PC-9 (cell line): ENCODE data around the gene NCAN. TPM values are rescaled to one million over a fixed set of nuclear protein-coding genes. Genes with fewer than 3 reads are reported as not detected.

ENCODE experiments used
- BruUV-seq: library from RNA; stranded (reverse); fragments of 400-500 nt; replicated peaks from 2 replicates; lab custom pipeline; 2021; lab: Mats Ljungman, UMichigan
- CTCF ChIA-PET: fragments of 300-600 bp; sonication (Branson Sonifier 250); formaldehyde crosslinking; loops from one replicate; lab custom pipeline; 2022; ENCODE audit warnings: antibody characterized with exemption; lab: Charles Lee
- POLR2A ChIA-PET: fragments of 300-600 bp; sonication (Branson Sonifier 250); formaldehyde crosslinking; loops from one replicate; lab custom pipeline; 2022; ENCODE audit warnings: antibody characterized with exemption; ENCODE audit not compliant: unreplicated experiment; lab: Charles Lee
- DNase-seq, 2 experiments: peaks; one replicate each; pipeline versions ENCODE4 v3.0.0 to v3.0.0-alpha.2; 2015 to 2022; ENCODE audit warnings: mixed read lengths in 1 of 2
- H2AFZ ChIP-seq: fragments of 200-600 bp; sonication (generic); 2 replicates; pipeline ENCODE4 v1.8.1; 2017; ENCODE audit warnings: antibody characterized with exemption
- H3F3A ChIP-seq: fragments of 200-600 bp; sonication (generic); 2 replicates; pipeline ENCODE4 v1.8.1; 2017; ENCODE audit warnings: antibody characterized with exemption, mild to moderate bottlenecking, low read depth; ENCODE audit not compliant: insufficient read depth
- H3K27ac ChIP-seq: fragments of 200-600 bp; sonication (generic); 2 replicates; pipeline ENCODE4 v1.6.1; 2016; ENCODE audit warnings: mixed run types
- H3K27me3 ChIP-seq: fragments of 200-600 bp; sonication (generic); 2 replicates; pipeline ENCODE4 v1.6.1; 2016; ENCODE audit warnings: low read depth, mixed run types; ENCODE audit not compliant: insufficient read depth
- H3K36me3 ChIP-seq: fragments of 200-600 bp; sonication (generic); 2 replicates; pipeline ENCODE4 v1.6.1; 2016; ENCODE audit warnings: low read depth, mixed run types
- H3K4me1 ChIP-seq: fragments of 200-600 bp; sonication (generic); replicated peaks from 2 replicates; pipeline ENCODE4 v1.6.1; 2016; ENCODE audit warnings: mixed run types; ENCODE audit not compliant: insufficient read depth
- H3K4me2 ChIP-seq: fragments of 200-600 bp; sonication (generic); 2 replicates; pipeline ENCODE4 v1.6.1; 2017; ENCODE audit warnings: mixed run types
- H3K4me3 ChIP-seq: fragments of 200-600 bp; sonication (generic); 2 replicates; pipeline ENCODE4 v1.6.1; 2016; ENCODE audit warnings: mixed run types
- H3K79me2 ChIP-seq: fragments of 200-600 bp; sonication (generic); 2 replicates; pipeline ENCODE4 v1.6.1; 2017; ENCODE audit warnings: low read depth, mixed run types
- H3K9me2 ChIP-seq: fragments of 200-600 bp; sonication (generic); 2 replicates; pipeline ENCODE4 v1.8.1; 2017; ENCODE audit warnings: mild to moderate bottlenecking; ENCODE audit not compliant: insufficient read depth
- H3K9me3 ChIP-seq: fragments of 200-600 bp; sonication (generic); 2 replicates; pipeline ENCODE4 v1.8.1; 2016; ENCODE audit warnings: low read depth; ENCODE audit not compliant: insufficient read depth
- H4K20me1 ChIP-seq: fragments of 200-600 bp; sonication (generic); 2 replicates; pipeline ENCODE4 v1.8.1; 2017; ENCODE audit not compliant: insufficient read depth
- EZH2 ChIP-seq: fragments of 200-600 bp; sonication (generic); IDR thresholded peaks from 2 replicates; pipeline ENCODE4 v1.8.0; 2017; ENCODE audit warnings: antibody characterized with exemption, low read depth
- intact Hi-C: fragments of 100-400 bp; cut with micrococcal nuclease; formaldehyde crosslinking; loops from one replicate; pipeline ENCODE4 v1.10.0; 2022; ENCODE audit not compliant: unreplicated experiment
- total RNA-seq: library from RNA; stranded (reverse); gene quantifications from 2 replicates; pipeline ENCODE4 v1.2.3, GENCODE V29; 2021
- TF ChIP-seq, protein P1 (sequence below): fragments of 200-600 bp; sonication (generic); conservative IDR thresholded peaks from 2 replicates; pipeline ENCODE4 v1.6.1; 2017; ENCODE audit warnings: mixed run types, antibody characterized with exemption, mild to moderate bottlenecking, moderate library complexity

Gene NCAN
- total RNA-seq, 1 experiment from 2014 or later = not detected

DNA sequence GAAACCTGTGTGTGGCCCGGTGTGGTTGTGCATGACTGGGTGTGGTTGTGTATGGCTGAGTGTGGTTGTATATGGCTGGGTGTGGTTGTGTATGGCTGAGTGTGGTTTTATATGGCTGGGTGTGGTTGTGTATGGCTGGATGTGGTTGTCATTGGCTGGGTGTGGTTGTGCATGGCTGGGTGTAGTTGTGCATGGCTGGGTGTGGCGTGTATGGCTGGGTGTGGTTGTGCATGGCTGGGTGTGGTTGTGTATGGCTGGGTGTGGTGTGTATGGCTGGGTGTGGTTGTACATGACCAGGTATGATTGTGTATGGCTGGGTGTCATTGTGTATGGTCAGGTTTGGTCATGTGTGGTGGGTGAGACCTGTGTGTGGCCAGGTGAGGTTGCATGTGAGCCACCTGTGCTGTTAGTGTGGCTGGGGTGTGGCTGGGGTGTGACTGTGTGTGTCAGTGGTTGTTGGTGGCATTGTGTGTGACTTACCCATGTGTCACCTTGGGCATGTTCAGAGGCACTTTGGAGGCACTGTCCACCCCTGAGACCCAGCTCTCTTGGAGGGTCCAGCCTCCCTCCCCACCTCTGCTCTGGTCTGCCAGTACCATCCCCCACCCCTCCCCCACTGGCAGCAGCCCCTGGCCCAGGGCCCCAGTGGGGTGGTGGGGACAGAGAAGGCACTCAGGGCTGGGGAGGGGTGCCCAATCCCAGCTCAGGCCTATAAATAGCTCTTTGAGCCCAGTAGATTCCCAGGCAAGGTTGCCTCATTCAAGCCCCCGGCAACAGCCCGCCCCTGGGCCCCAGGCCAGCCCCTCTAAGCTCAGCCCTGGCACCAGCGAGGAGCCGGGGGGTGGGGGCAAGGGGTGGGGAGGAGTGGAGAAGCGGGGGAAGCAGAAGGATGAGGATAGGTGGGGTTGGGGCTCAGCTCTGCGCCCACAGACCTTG lies 3.9 kb upstream of the NCAN start:
- Histone ChIP-seq H3K4me1 (no peaks in the 10 kb centered on the region), H3K4me2 (no peak overlapping the region), H3K79me2 (peaks cover 2% of the 10 kb centered on the region; the same call in 1 of the 2 replicates), H3F3A (no peaks in the 10 kb centered on the region), H2AFZ (no peak overlapping the region), H3K36me3 (no peaks in the 10 kb centered on the region), H3K9me2 (no peaks in the 10 kb centered on the region), H4K20me1 (no peaks in the 10 kb centered on the region), H3K27ac (no peak overlapping the region), H3K4me3 (no peak overlapping the region), H3K27me3 (peaks cover 22% of the 10 kb centered on the region; the same call in 1 of the 2 replicates), H3K9me3 (no peaks in the 10 kb centered on the region)
- ChIA-PET POLR2A (no interaction called here), CTCF (interaction anchor here (0.6 kb wide), 1 partner anchor 197 kb away, joined by 13 read pairs; the partner anchor contains the start of gene GATAD2A)
- TF ChIP-seq, protein P1, sequence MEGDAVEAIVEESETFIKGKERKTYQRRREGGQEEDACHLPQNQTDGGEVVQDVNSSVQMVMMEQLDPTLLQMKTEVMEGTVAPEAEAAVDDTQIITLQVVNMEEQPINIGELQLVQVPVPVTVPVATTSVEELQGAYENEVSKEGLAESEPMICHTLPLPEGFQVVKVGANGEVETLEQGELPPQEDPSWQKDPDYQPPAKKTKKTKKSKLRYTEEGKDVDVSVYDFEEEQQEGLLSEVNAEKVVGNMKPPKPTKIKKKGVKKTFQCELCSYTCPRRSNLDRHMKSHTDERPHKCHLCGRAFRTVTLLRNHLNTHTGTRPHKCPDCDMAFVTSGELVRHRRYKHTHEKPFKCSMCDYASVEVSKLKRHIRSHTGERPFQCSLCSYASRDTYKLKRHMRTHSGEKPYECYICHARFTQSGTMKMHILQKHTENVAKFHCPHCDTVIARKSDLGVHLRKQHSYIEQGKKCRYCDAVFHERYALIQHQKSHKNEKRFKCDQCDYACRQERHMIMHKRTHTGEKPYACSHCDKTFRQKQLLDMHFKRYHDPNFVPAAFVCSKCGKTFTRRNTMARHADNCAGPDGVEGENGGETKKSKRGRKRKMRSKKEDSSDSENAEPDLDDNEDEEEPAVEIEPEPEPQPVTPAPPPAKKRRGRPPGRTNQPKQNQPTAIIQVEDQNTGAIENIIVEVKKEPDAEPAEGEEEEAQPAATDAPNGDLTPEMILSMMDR = no peak
- no peak for TF ChIP-seq EZH2
- DNase-seq = no peak
- no TSS peak for BruUV-seq
- intact Hi-C loops = no loop called here

DNA sequence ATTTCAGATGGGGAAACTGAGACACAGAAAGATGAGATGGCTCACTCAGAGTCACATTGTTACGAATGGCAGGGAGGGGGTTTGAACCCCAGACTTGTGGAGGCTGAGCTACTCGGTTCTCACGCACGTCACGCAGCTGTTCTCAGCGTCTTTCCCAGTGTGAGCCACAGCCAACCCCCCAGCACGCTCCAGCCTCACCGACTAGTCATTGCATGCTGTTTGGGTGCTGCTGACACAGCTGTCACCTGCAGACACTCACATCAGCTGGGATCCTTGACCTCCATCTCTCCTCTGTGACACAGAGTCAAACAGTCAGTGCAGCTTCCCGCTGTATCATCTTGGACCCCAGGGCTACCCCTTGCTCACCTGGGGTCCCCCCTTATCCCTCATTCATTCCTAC lies 2.4 kb upstream of the NCAN start:
- DNase-seq = no peak
- BruUV-seq = no TSS peak
- H2AFZ ChIP-seq = no peak overlapping the region
- peaks cover 35% of the 10 kb centered on the region for H3K27me3 ChIP-seq
- no peak overlapping the region for H3K4me3 ChIP-seq
- CTCF ChIA-PET = no interaction called here
- H4K20me1 ChIP-seq = no peaks in the 10 kb centered on the region
- H3K27ac ChIP-seq = no peak overlapping the region
- no peaks in the 10 kb centered on the region for H3K79me2 ChIP-seq
- no peaks in the 10 kb centered on the region for H3K9me2 ChIP-seq
- no peaks in the 10 kb centered on the region for H3K36me3 ChIP-seq
- intact Hi-C loops = no loop called here
- no peak overlapping the region for H3K4me2 ChIP-seq
- H3F3A ChIP-seq = no peaks in the 10 kb centered on the region
- no peaks in the 10 kb centered on the region for H3K4me1 ChIP-seq
- H3K9me3 ChIP-seq = no peaks in the 10 kb centered on the region
- TF ChIP-seq, protein P1 = no peak
- TF ChIP-seq EZH2 = no peak
- POLR2A ChIA-PET = no interaction called here

DNA sequence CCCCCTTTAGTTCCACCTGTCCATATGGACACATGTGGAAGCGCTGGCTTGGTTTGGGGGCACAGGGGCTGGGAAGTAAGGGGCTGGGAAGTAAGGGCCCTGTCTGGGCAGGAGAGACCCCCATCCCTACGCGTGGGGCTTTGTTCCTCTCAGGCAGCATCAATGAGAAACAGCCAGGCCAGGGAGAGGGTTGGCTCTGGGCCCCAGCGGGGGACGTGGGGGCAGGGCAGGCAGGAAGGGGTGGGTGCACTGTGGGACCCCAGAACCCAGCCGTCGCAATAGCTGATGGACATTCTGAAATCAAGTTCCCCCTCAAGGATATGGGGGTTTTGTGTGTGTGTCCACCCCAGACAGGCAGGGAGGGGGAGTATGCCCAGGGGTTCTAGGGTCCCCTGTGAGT lies 1.2 kb downstream of the NCAN start:
- POLR2A ChIA-PET = no interaction called here

More for the DNA sequence above, 1.2 kb downstream of the NCAN start:
- no peak overlapping the region for H3K4me2 ChIP-seq
- H3K4me1 ChIP-seq = no peaks in the 10 kb centered on the region
- CTCF ChIA-PET = no interaction called here
- no peak for TF ChIP-seq EZH2
- TF ChIP-seq, protein P1 = no peak
- no peak overlapping the region for H2AFZ ChIP-seq
- no peak overlapping the region for H3K27ac ChIP-seq
- H3K9me3 ChIP-seq = no peaks in the 10 kb centered on the region
- no TSS peak for BruUV-seq
- DNase-seq = no peak
- no peaks in the 10 kb centered on the region for H3K79me2 ChIP-seq
- H3K9me2 ChIP-seq = no peaks in the 10 kb centered on the region
- H4K20me1 ChIP-seq = no peaks in the 10 kb centered on the region; the same call in 1 of the 2 replicates
- no peaks in the 10 kb centered on the region; the same call in 1 of the 2 replicates for H3F3A ChIP-seq
- no peaks in the 10 kb centered on the region for H3K36me3 ChIP-seq
- no peak overlapping the region for H3K4me3 ChIP-seq
- H3K27me3 ChIP-seq = peaks cover 44% of the 10 kb centered on the region
- intact Hi-C loops = no loop called here
